OCI-LY7 (cell line): ENCODE results near the gene NGB.

Source experiments
- EZH2phosphoT487 ChIP-seq: fragments of 200-600 bp; sonication (generic); IDR thresholded peaks from 2 replicates; pipeline ENCODE4 v1.6.1; 2018; ENCODE audit warnings: low read depth, borderline replicate concordance, mild to moderate bottlenecking, mixed run types, antibody characterized with exemption, low read length, moderate library complexity, mixed read lengths
- TF ChIP-seq, protein P1 (sequence below): fragments of 200-600 bp; sonication (generic); conservative IDR thresholded peaks from 2 replicates; pipeline ENCODE4 v1.5.1; 2014; ENCODE audit warnings: mild to moderate bottlenecking, antibody characterized with exemption, low read length, moderate library complexity, mixed read lengths

DNA sequence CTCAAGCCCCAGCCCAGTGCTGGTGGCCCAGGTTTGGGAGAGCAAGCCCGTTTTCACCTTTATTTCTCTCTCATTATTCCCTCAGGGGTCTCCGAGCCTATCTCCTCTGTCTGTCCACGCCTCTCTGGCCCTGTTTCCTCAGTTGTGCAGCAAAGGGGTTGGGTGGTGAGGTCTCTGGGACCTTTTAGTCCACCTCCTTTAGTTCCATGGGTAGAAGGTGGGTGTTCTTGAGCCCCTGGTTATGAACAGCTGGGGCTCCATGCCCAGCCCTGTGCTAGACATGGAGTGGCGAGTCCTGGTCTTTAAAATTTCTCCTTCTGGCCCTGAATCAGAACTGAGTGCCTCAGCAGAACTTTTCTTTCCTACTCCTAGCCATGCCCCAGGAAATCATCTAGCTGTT lies 1.3 kb upstream of the NGB start:
- TF ChIP-seq, protein P1, sequence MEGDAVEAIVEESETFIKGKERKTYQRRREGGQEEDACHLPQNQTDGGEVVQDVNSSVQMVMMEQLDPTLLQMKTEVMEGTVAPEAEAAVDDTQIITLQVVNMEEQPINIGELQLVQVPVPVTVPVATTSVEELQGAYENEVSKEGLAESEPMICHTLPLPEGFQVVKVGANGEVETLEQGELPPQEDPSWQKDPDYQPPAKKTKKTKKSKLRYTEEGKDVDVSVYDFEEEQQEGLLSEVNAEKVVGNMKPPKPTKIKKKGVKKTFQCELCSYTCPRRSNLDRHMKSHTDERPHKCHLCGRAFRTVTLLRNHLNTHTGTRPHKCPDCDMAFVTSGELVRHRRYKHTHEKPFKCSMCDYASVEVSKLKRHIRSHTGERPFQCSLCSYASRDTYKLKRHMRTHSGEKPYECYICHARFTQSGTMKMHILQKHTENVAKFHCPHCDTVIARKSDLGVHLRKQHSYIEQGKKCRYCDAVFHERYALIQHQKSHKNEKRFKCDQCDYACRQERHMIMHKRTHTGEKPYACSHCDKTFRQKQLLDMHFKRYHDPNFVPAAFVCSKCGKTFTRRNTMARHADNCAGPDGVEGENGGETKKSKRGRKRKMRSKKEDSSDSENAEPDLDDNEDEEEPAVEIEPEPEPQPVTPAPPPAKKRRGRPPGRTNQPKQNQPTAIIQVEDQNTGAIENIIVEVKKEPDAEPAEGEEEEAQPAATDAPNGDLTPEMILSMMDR: no peak
- no peak for TF ChIP-seq EZH2phosphoT487
